H9 (cell line): ENCODE results near the gene IMPA2. TPM values are rescaled to one million over a fixed set of nuclear protein-coding genes. Genes with fewer than 3 reads are reported as not detected.

Source experiments
- DNase-seq: peaks from one replicate; pipeline ENCODE4 v3.0.0-alpha.2; 2017
- H2AFZ ChIP-seq: one replicate; pipeline ENCODE4 v1.6.1; 2013; ENCODE audit warnings: mild to moderate bottlenecking, low read length, control low read depth, moderate library complexity
- H2AK5ac ChIP-seq: 2 replicates; pipeline ENCODE4 v1.6.1; 2013; ENCODE audit warnings: low read length, control low read depth, mixed read lengths; ENCODE audit not compliant: insufficient read length
- H2BK120ac ChIP-seq: one replicate; pipeline ENCODE4 v1.6.1; 2013; ENCODE audit warnings: low read depth, mild to moderate bottlenecking, low read length, control low read depth, inconsistent platforms; ENCODE audit not compliant: poor library complexity, severe bottlenecking
- H2BK12ac ChIP-seq: 2 replicates; pipeline ENCODE4 v1.6.1; 2013; ENCODE audit warnings: low read length, control low read depth, mixed read lengths, low read depth; ENCODE audit not compliant: insufficient read length
- H2BK15ac ChIP-seq: 2 replicates; pipeline ENCODE4 v1.6.1; 2013; ENCODE audit warnings: low read depth, low read length, control low read depth
- H2BK20ac ChIP-seq: one replicate; pipeline ENCODE4 v1.6.1; 2013; ENCODE audit warnings: low read depth, mild to moderate bottlenecking, low read length, control low read depth, inconsistent platforms; ENCODE audit not compliant: poor library complexity, severe bottlenecking
- H2BK5ac ChIP-seq: 2 replicates; pipeline ENCODE4 v1.6.1; 2013; ENCODE audit warnings: low read length, control low read depth, mixed read lengths; ENCODE audit not compliant: insufficient read length
- H3K14ac ChIP-seq: 2 replicates; pipeline ENCODE4 v1.6.1; 2013; ENCODE audit warnings: low read length, control low read depth; ENCODE audit not compliant: insufficient read depth
- H3K18ac ChIP-seq: 2 replicates; pipeline ENCODE4 v1.6.1; 2013; ENCODE audit warnings: low read depth, mild to moderate bottlenecking, mixed read lengths, low read length, control low read depth; ENCODE audit not compliant: insufficient read length
- H3K23ac ChIP-seq: 2 replicates; pipeline ENCODE4 v1.6.1; 2013; ENCODE audit warnings: low read length, control low read depth, mixed read lengths, low read depth; ENCODE audit not compliant: insufficient read length
- H3K23me2 ChIP-seq: 2 replicates; pipeline ENCODE4 v1.6.1; 2013; ENCODE audit warnings: low read depth, mild to moderate bottlenecking, mixed read lengths, low read length, control low read depth; ENCODE audit not compliant: insufficient read length, poor library complexity, severe bottlenecking
- H3K27ac ChIP-seq: 2 replicates; pipeline ENCODE4 v1.5.1; 2013; ENCODE audit warnings: low read length, control low read depth, mixed read lengths, low read depth; ENCODE audit not compliant: insufficient read length
- H3K27me3 ChIP-seq: 2 replicates; pipeline ENCODE4 v1.6.1; 2013; ENCODE audit warnings: low read length, control low read depth, inconsistent platforms; ENCODE audit not compliant: insufficient read depth
- H3K4ac ChIP-seq: 2 replicates; pipeline ENCODE4 v1.6.1; 2013; ENCODE audit warnings: low read depth, mild to moderate bottlenecking, control low read depth, inconsistent platforms, low read length, moderate library complexity
- H3K4me1 ChIP-seq: 2 replicates; pipeline ENCODE4 v1.6.1; 2013; ENCODE audit warnings: low read length, control low read depth, inconsistent platforms; ENCODE audit not compliant: insufficient read depth
- H3K4me2 ChIP-seq: 2 replicates; pipeline ENCODE4 v1.6.1; 2013; ENCODE audit warnings: low read length, control low read depth, mixed read lengths; ENCODE audit not compliant: insufficient read length, insufficient read depth
- H3K56ac ChIP-seq: 2 replicates; pipeline ENCODE4 v1.6.1; 2013; ENCODE audit warnings: low read depth, mild to moderate bottlenecking, mixed read lengths, low read length, control low read depth; ENCODE audit not compliant: insufficient read length
- H3K79me1 ChIP-seq: 2 replicates; pipeline ENCODE4 v1.6.1; 2013; ENCODE audit warnings: low read depth, mild to moderate bottlenecking, moderate library complexity, low read length, control low read depth, inconsistent platforms; ENCODE audit not compliant: insufficient read depth, poor library complexity, severe bottlenecking
- H3K79me2 ChIP-seq: 2 replicates; pipeline ENCODE4 v1.6.1; 2013; ENCODE audit warnings: low read length, control low read depth, inconsistent platforms; ENCODE audit not compliant: insufficient read depth
- H3K9ac ChIP-seq: 2 replicates; pipeline ENCODE4 v1.6.1; 2013; ENCODE audit warnings: low read length, control low read depth, mixed read lengths; ENCODE audit not compliant: insufficient read length; ENCODE audit errors: extremely low read depth
- H3K9me3 ChIP-seq: one replicate; pipeline ENCODE4 v1.6.1; 2013; ENCODE audit warnings: low read depth, low read length, inconsistent platforms; ENCODE audit not compliant: control insufficient read depth
- H3T11ph ChIP-seq: one replicate; pipeline ENCODE4 v1.6.1; 2013; ENCODE audit warnings: mild to moderate bottlenecking, low read length, control low read depth, inconsistent platforms
- H4K20me1 ChIP-seq: one replicate; pipeline ENCODE4 v1.6.1; 2013; ENCODE audit not compliant: control insufficient read depth, insufficient read length, insufficient read depth
- H4K5ac ChIP-seq: 2 replicates; pipeline ENCODE4 v1.6.1; 2013; ENCODE audit warnings: low read depth, mild to moderate bottlenecking, mixed read lengths, low read length, control low read depth; ENCODE audit not compliant: insufficient read length
- H4K8ac ChIP-seq: replicated peaks from 2 replicates; pipeline ENCODE4 v1.6.1; 2013; ENCODE audit warnings: low read length, control low read depth, mixed read lengths, low read depth; ENCODE audit not compliant: insufficient read length
- H4K91ac ChIP-seq: 2 replicates; pipeline ENCODE4 v1.6.1; 2013; ENCODE audit warnings: low read depth, mild to moderate bottlenecking, moderate library complexity, mixed read lengths, low read length, control low read depth; ENCODE audit not compliant: insufficient read length
- H3K27ac Mint-ChIP-seq, 3 experiments: 2 replicates in 2 of 3; 3 replicates in 1 of 3; pipeline ENCODE4 v1.8.0; 2020 to 2021; ENCODE audit warnings: mixed read lengths in 3 of 3, mild to moderate bottlenecking in 1 of 3, moderate library complexity in 1 of 3
- H3K27me3 Mint-ChIP-seq: 2 replicates; pipeline ENCODE4 v1.8.0; 2021; ENCODE audit warnings: low read depth, mild to moderate bottlenecking, moderate library complexity, mixed read lengths
- H3K36me3 Mint-ChIP-seq, 3 experiments: 2 replicates in 2 of 3; 3 replicates in 1 of 3; pipeline ENCODE4 v1.8.0; 2020 to 2021; ENCODE audit warnings: low read depth in 3 of 3, mixed read lengths in 3 of 3; ENCODE audit not compliant: insufficient read depth in 1 of 3
- H3K4me1 Mint-ChIP-seq, 2 experiments: 2 replicates each; pipeline ENCODE4 v1.8.0; 2020; ENCODE audit warnings: mixed read lengths in 2 of 2
- H3K4me3 Mint-ChIP-seq, 2 experiments: 2 replicates in 1 of 2; 3 replicates in 1 of 2; pipeline ENCODE4 v1.8.0; 2020 to 2021; ENCODE audit warnings: mild to moderate bottlenecking in 2 of 2, mixed read lengths in 2 of 2, moderate library complexity in 1 of 2
- H3K9me3 Mint-ChIP-seq, 2 experiments: 2 replicates in 1 of 2; 3 replicates in 1 of 2; pipeline ENCODE4 v1.8.0; 2020; ENCODE audit warnings: mild to moderate bottlenecking in 2 of 2, mixed read lengths in 2 of 2, moderate library complexity in 1 of 2
- CTCF ChIP-seq: fragments of 200-600 bp; sonication (generic); conservative IDR thresholded peaks from 3 replicates; pipeline ENCODE4 v1.8.0; 2021; ENCODE audit warnings: antibody characterized with exemption, mild to moderate bottlenecking
- WGBS: extraction: QIAGEN DNeasy Blood & Tissue Kit; methylation state at CpG from one replicate; pipeline ENCODE4 v1.1.7; 2013; ENCODE audit warnings: missing lambda C conversion rate, low lambda C conversion rate, mixed read lengths; ENCODE audit not compliant: insufficient read length; ENCODE audit errors: extremely low coverage; 5-methylcytosine and 5-hydroxymethylcytosine counted together
- total RNA-seq: library from RNA; stranded (reverse); gene quantifications from 2 replicates; pipeline ENCODE4 v1.2.1, GENCODE V29; 2021

IMPA2 gene
- total RNA-seq, 1 experiment from 2014 or later = 73.8 TPM

GRCh38 chr18:12061685-12062084 is 80.4 kb downstream of the IMPA2 start:
- Histone ChIP-seq H4K91ac (no peak overlapping the region), H3K56ac (no peak overlapping the region), H2BK120ac (no peak overlapping the region), H2AK5ac (no peak overlapping the region), H4K8ac (no peak overlapping the region), H3K4ac (no peak overlapping the region), H3K4me1 (no peaks in the 10 kb centered on the region), H2BK20ac (no peak overlapping the region), H3K23me2 (no peaks in the 10 kb centered on the region), H3K23ac (no peak overlapping the region), H3K79me2 (no peaks in the 10 kb centered on the region), H2BK15ac (no peak overlapping the region), H4K5ac (no peak overlapping the region), H3K18ac (no peak overlapping the region), H2BK5ac (no peak overlapping the region), H2AFZ (no peak overlapping the region), H2BK12ac (no peak overlapping the region), H3K4me2 (no peak overlapping the region), H3K27ac (no peak overlapping the region), H3K27me3 (no peaks in the 10 kb centered on the region), H3T11ph (no peak overlapping the region), H3K79me1 (no peaks in the 10 kb centered on the region), H3K9me3 (no peaks in the 10 kb centered on the region), H3K9ac (no peak overlapping the region), H4K20me1 (no peaks in the 10 kb centered on the region), H3K14ac (no peak overlapping the region)
- H3K27ac Mint-ChIP-seq = peak overlapping the region in 1 of 3 experiments; percentile 34; a peak in 1 of 7 replicates
- H3K27me3 Mint-ChIP-seq = peaks cover 2% of the 10 kb centered on the region
- H3K36me3 Mint-ChIP-seq = no peaks in the 10 kb centered on the region
- no peak for DNase-seq
- no peaks in the 10 kb centered on the region for H3K4me1 Mint-ChIP-seq
- no peak for TF ChIP-seq CTCF
- no peak overlapping the region for H3K4me3 Mint-ChIP-seq
- no CpG with 5 or more reads among the region's 14 CpGs for WGBS
- H3K9me3 Mint-ChIP-seq = no peaks in the 10 kb centered on the region; a peak in 1 of 5 replicates
